Measurements from ENCODE around the gene ZNF469. TPM values are rescaled to one million over a fixed set of nuclear protein-coding genes. Genes with fewer than 3 reads are reported as not detected.

ZNF469 gene
- total RNA-seq, 4 donors from 2014 or later, result 0.96 to 4.8 (median 2.1) TPM

GRCh38 chr16:88395669-88396584 is 13.2 kb downstream of the ZNF469 start:
- Histone ChIP-seq H3K27me3 (peaks cover 10% of the 10 kb centered on the region), H3K4me3 (no peak overlapping the region)
- WGBS, 2 donors (ENCODE audit: low coverage in 1 of 2), result 72 to 85% methylated on average over 8 to 19 of the region's 21 CpGs

GRCh38 chr16:88398170-88398873 is 15.6 kb downstream of the ZNF469 start:
- ATAC-seq, result no peak
- H3K4me1 ChIP-seq, result peaks cover 0 to 3% (median 0%) of the 10 kb centered on the region in 3 donors
- H3K9me3 ChIP-seq, result no peaks in the 10 kb centered on the region
- no peak for TF ChIP-seq CTCF (IDR thresholded peaks at IDR 0.05)
- no peak for TF ChIP-seq EP300 (IDR thresholded peaks at IDR 0.05)
- no peak for TF ChIP-seq POLR2A (IDR thresholded peaks at IDR 0.05)
- no peak for TF ChIP-seq POLR2AphosphoS5 (IDR thresholded peaks at IDR 0.05)
- no peaks in the 10 kb centered on the region for H3K36me3 ChIP-seq
- no peak overlapping the region for H3K27ac ChIP-seq
- H3K4me3 ChIP-seq, result no peak overlapping the region
- H3K27me3 ChIP-seq, result peaks cover 4% of the 10 kb centered on the region
- WGBS, 2 donors (ENCODE audit: low coverage in 1 of 2), result 29 to 90% methylated on average over 2 to 18 of the region's 20 CpGs

More at GRCh38 chr16:88395669-88396584, 13.2 kb downstream of the ZNF469 start:
- no peak for ATAC-seq
- H3K4me1 ChIP-seq, result peaks cover 0 to 5% (median 0%) of the 10 kb centered on the region in 3 donors
- no peaks in the 10 kb centered on the region for H3K36me3 ChIP-seq
- H3K27ac ChIP-seq, result no peak overlapping the region
- TF ChIP-seq CTCF (IDR thresholded peaks at IDR 0.05) (no peak), POLR2A (IDR thresholded peaks at IDR 0.05) (no peak), POLR2AphosphoS5 (IDR thresholded peaks at IDR 0.05) (no peak), EP300 (IDR thresholded peaks at IDR 0.05) (no peak)
- H3K9me3 ChIP-seq, result no peaks in the 10 kb centered on the region

- no peaks in the 10 kb centered on the region for H3K27me3 ChIP-seq
These were observed 16.1 kb downstream of the ZNF469 start for GRCh38 chr16:88398874-88399178.

GRCh38 chr16:88400186-88400585 is 17.4 kb downstream of the ZNF469 start:
- H3K9me3 ChIP-seq, result no peaks in the 10 kb centered on the region
- no peaks in the 10 kb centered on the region for H3K36me3 ChIP-seq
- ATAC-seq, result no peak
- H3K4me1 ChIP-seq, result no peaks in the 10 kb centered on the region
- TF ChIP-seq CTCF (IDR thresholded peaks at IDR 0.05) (no peak), POLR2AphosphoS5 (IDR thresholded peaks at IDR 0.05) (no peak), EP300 (IDR thresholded peaks at IDR 0.05) (no peak), POLR2A (IDR thresholded peaks at IDR 0.05) (no peak)
- H3K4me3 ChIP-seq, result no peak overlapping the region
- no peak overlapping the region for H3K27ac ChIP-seq
- no peaks in the 10 kb centered on the region for H3K27me3 ChIP-seq
- 95% methylated on average over 3 of the region's 9 CpGs; no CpG with 5 or more reads in 1 of the 2 donors for WGBS, 2 donors (ENCODE audit: low coverage in 1 of 2)

More at GRCh38 chr16:88398874-88399178, 16.1 kb downstream of the ZNF469 start:
- ATAC-seq, result no peak
- H3K27ac ChIP-seq, result no peak overlapping the region
- no peaks in the 10 kb centered on the region for H3K9me3 ChIP-seq
- H3K4me3 ChIP-seq, result no peak overlapping the region
- no peak for TF ChIP-seq POLR2A (IDR thresholded peaks at IDR 0.05)
- TF ChIP-seq CTCF (IDR thresholded peaks at IDR 0.05), result no peak
- no peak for TF ChIP-seq POLR2AphosphoS5 (IDR thresholded peaks at IDR 0.05)
- TF ChIP-seq EP300 (IDR thresholded peaks at IDR 0.05), result no peak
- H3K36me3 ChIP-seq, result no peaks in the 10 kb centered on the region
- no peaks in the 10 kb centered on the region for H3K4me1 ChIP-seq
- 54 to 91% methylated on average over 2 to 6 of the region's 8 CpGs for WGBS, 2 donors (ENCODE audit: low coverage in 1 of 2)

All from gastroesophageal sphincter (tissue), 4 donors.